Ovary (tissue), 3 donors: ENCODE data around the gene FRYL.

ENCODE experiments used
- CTCF ChIP-seq, 3 donors: fragments of 450-650 bp in 2 of 3; fragments of 200-600 bp in 1 of 3; IDR thresholded peaks; one replicate each; pipeline versions ENCODE4 v1.5.1 to v1.8.0; 2016 to 2022; ENCODE audit warnings: antibody characterized with exemption in 3 of 3, mild to moderate bottlenecking in 1 of 3
- POLR2A ChIP-seq: fragments of 450-650 bp; IDR thresholded peaks from one replicate; pipeline ENCODE4 v1.6.1; 2017; ENCODE audit warnings: antibody characterized with exemption, mild to moderate bottlenecking, moderate library complexity
- donor health status: DM: no; HTN: no; CAD: no.

GRCh38 chr4:48645225-48645794, 134.8 kb downstream of the FRYL start:
- TF ChIP-seq CTCF (IDR thresholded peaks at IDR 0.05): no peak
- TF ChIP-seq POLR2A: no peak
